WTC11 (cell line): ENCODE data around the gene ATP2A3. TPM values are rescaled to one million over a fixed set of nuclear protein-coding genes. Genes with fewer than 3 reads are reported as not detected.

Source experiments
- ATAC-seq: fragments of 200-7000 bp; cut with Tn5 transposase; 2 replicates; pipeline ENCODE4 v1.10.0; 2021; ENCODE audit warnings: mild to moderate bottlenecking, moderate library complexity
- CTCF ChIA-PET: fragments of 300-600 bp; sonication (Branson Sonifier 250); formaldehyde crosslinking; loops from one replicate; lab custom pipeline; 2021; ENCODE audit warnings: antibody characterized with exemption; lab: Charles Lee
- POLR2A ChIA-PET: fragments of 350-600 bp; sonication (Branson Sonifier 250); formaldehyde crosslinking; loops from one replicate; lab custom pipeline; 2021; ENCODE audit warnings: antibody characterized with exemption; lab: Charles Lee
- DNase-seq: peaks from one replicate; pipeline ENCODE4 v3.0.0; 2021; ENCODE audit warnings: low spot score
- H3K27ac Mint-ChIP-seq: 2 replicates; pipeline ENCODE4 v1.8.0; 2021; ENCODE audit warnings: mixed read lengths
- H3K27me3 Mint-ChIP-seq: 2 replicates; pipeline ENCODE4 v1.8.0; 2021; ENCODE audit warnings: low read depth, mild to moderate bottlenecking, moderate library complexity, mixed read lengths
- H3K36me3 Mint-ChIP-seq: 2 replicates; pipeline ENCODE4 v1.8.0; 2021; ENCODE audit warnings: mixed read lengths
- H3K4me1 Mint-ChIP-seq: 2 replicates; pipeline ENCODE4 v1.8.0; 2022; ENCODE audit warnings: mixed read lengths
- H3K4me3 Mint-ChIP-seq: 2 replicates; pipeline ENCODE4 v1.8.0; 2021; ENCODE audit warnings: mild to moderate bottlenecking, moderate library complexity, mixed read lengths
- H3K9me3 Mint-ChIP-seq: 2 replicates; pipeline ENCODE4 v1.8.0; 2021; ENCODE audit warnings: mixed read lengths
- AR ChIP-seq: fragments of 250-450 bp; sonication (Bioruptor Pico); IDR thresholded peaks from 2 replicates; pipeline ENCODE4 v1.9.0; 2021; ENCODE audit warnings: mild to moderate bottlenecking
- ATF2 ChIP-seq: sonication (generic); formaldehyde crosslinking; IDR thresholded peaks from 2 replicates; pipeline ENCODE4 v1.8.1; 2022; ENCODE audit warnings: low read depth, missing genetic modification reagents, borderline replicate concordance
- ATF3 ChIP-seq: sonication (generic); formaldehyde crosslinking; conservative IDR thresholded peaks from 2 replicates; pipeline ENCODE4 v1.8.1; 2022; ENCODE audit warnings: mild to moderate bottlenecking, missing genetic modification reagents
- CREB1 ChIP-seq: sonication (generic); formaldehyde crosslinking; IDR thresholded peaks from 2 replicates; pipeline ENCODE4 v1.8.0; 2023; ENCODE audit warnings: mild to moderate bottlenecking, missing genetic modification reagents
- ELF4 ChIP-seq: sonication (generic); formaldehyde crosslinking; IDR thresholded peaks from 2 replicates; pipeline ENCODE4 v1.8.1; 2022; ENCODE audit warnings: low read depth, mild to moderate bottlenecking, moderate library complexity, missing genetic modification reagents
- FOXP1 ChIP-seq: sonication (generic); formaldehyde crosslinking; IDR thresholded peaks from 2 replicates; pipeline ENCODE4 v1.8.0; 2022; ENCODE audit warnings: missing genetic modification reagents, mild to moderate bottlenecking, moderate library complexity, borderline replicate concordance
- MLX ChIP-seq: sonication (generic); formaldehyde crosslinking; IDR thresholded peaks from 2 replicates; pipeline ENCODE4 v1.8.1; 2023; ENCODE audit warnings: mild to moderate bottlenecking, missing genetic modification reagents, moderate library complexity
- NFATC4 ChIP-seq: fragments of 250-450 bp; sonication (Bioruptor Pico); IDR thresholded peaks from 2 replicates; pipeline ENCODE4 v1.9.0; 2021; ENCODE audit warnings: mild to moderate bottlenecking
- PRDM15 ChIP-seq: sonication (generic); formaldehyde crosslinking; IDR thresholded peaks from 2 replicates; pipeline ENCODE4 v1.8.0; 2022; ENCODE audit warnings: missing genetic modification reagents
- PRRX2 ChIP-seq: fragments of 250-450 bp; sonication (Bioruptor Pico); IDR thresholded peaks from 2 replicates; pipeline ENCODE4 v1.8.0; 2021; ENCODE audit warnings: mild to moderate bottlenecking
- RELA ChIP-seq: sonication (generic); formaldehyde crosslinking; IDR thresholded peaks from 2 replicates; pipeline ENCODE4 v1.8.1; 2022; ENCODE audit warnings: missing genetic modification reagents, mild to moderate bottlenecking, borderline replicate concordance
- TCF7 ChIP-seq: sonication (generic); formaldehyde crosslinking; IDR thresholded peaks from 2 replicates; pipeline ENCODE4 v1.8.0; 2022; ENCODE audit warnings: mild to moderate bottlenecking, low read depth, missing genetic modification reagents, moderate library complexity
- TEAD1 ChIP-seq: sonication (generic); formaldehyde crosslinking; IDR thresholded peaks from 2 replicates; pipeline ENCODE4 v1.8.0; 2022; ENCODE audit warnings: mild to moderate bottlenecking, missing genetic modification reagents
- ZNF263 ChIP-seq: sonication (generic); formaldehyde crosslinking; IDR thresholded peaks from 2 replicates; pipeline ENCODE4 v1.8.1; 2022; ENCODE audit warnings: low read depth, mild to moderate bottlenecking, moderate library complexity, missing genetic modification reagents
- ZNF396 ChIP-seq: fragments of 250-450 bp; sonication (Bioruptor Pico); IDR thresholded peaks from 2 replicates; pipeline ENCODE4 v1.8.0; 2021; ENCODE audit warnings: mild to moderate bottlenecking, moderate library complexity, borderline replicate concordance
- ZSCAN18 ChIP-seq: fragments of 250-450 bp; sonication (Bioruptor Pico); IDR thresholded peaks from 2 replicates; pipeline ENCODE4 v2.1.2; 2022; ENCODE audit warnings: mild to moderate bottlenecking, moderate library complexity
- total RNA-seq: library from RNA; stranded (reverse); gene quantifications from 3 replicates; pipeline ENCODE4 v1.2.3, GENCODE V29; 2021

ATP2A3 gene
- total RNA-seq, 1 experiment from 2014 or later: 37.8 TPM

GRCh38 chr17:3879591-3880417 is 84.4 kb downstream of the ATP2A3 start:
- no peak overlapping the region for H3K4me3 Mint-ChIP-seq
- peak overlapping the region; percentile 25; the same call in 1 of the 2 replicates for H3K27ac Mint-ChIP-seq

GRCh38 chr17:3879186-3879585 is 85.1 kb downstream of the ATP2A3 start:
- H3K4me3 Mint-ChIP-seq: no peak overlapping the region
- ChIA-PET CTCF (interaction anchor here (1.3 to 1.4 kb wide), 3 partner anchors 33 to 35 kb away, joined by 6 to 12 read pairs (median 7); partner anchors contain the start of gene NCBP3), POLR2A (no interaction called here)
- peak overlapping the region; percentile 57; the same call in 1 of the 2 replicates for H3K27ac Mint-ChIP-seq
- H3K9me3 Mint-ChIP-seq: no peaks in the 10 kb centered on the region
- peaks cover 14% of the 10 kb centered on the region for H3K36me3 Mint-ChIP-seq
- ATAC-seq (no peak), DNase-seq (no peak)
- H3K4me1 Mint-ChIP-seq: no peaks in the 10 kb centered on the region
- H3K27me3 Mint-ChIP-seq: no peaks in the 10 kb centered on the region; the same call in 1 of the 2 replicates
- TF ChIP-seq NFATC4 (CRISPR knock-in tag) (no peak), PRDM15 (no peak), ZNF396 (no peak), ATF3 (CRISPR knock-in tag) (no peak), RELA (no peak), MLX (no peak), ZNF263 (no peak)

More at GRCh38 chr17:3879591-3880417, 84.4 kb downstream of the ATP2A3 start:
- TF ChIP-seq TEAD1 (CRISPR knock-in tag) (no peak), CREB1 (CRISPR knock-in tag) (no peak), ATF2 (CRISPR knock-in tag) (no peak), FOXP1 (CRISPR knock-in tag) (no peak), ZNF263 (no peak), TCF7 (no peak), ELF4 (CRISPR knock-in tag) (no peak), RELA (no peak), ATF3 (CRISPR knock-in tag) (no peak), PRRX2 (CRISPR knock-in tag) (no peak), ZSCAN18 (CRISPR knock-in tag) (no peak), AR (CRISPR knock-in tag) (no peak)
- TF ChIP-seq, all 79 proteins: peak for 0
- DNase-seq (no peak), ATAC-seq (peak; percentile 52)
- no peaks in the 10 kb centered on the region for H3K4me1 Mint-ChIP-seq
- H3K36me3 Mint-ChIP-seq: peaks cover 16% of the 10 kb centered on the region
- no peaks in the 10 kb centered on the region for H3K9me3 Mint-ChIP-seq
- ChIA-PET CTCF (interaction anchor here (1.3 to 1.4 kb wide), 2 partner anchors 33 to 34 kb away, joined by 6 to 7 read pairs; no protein-coding TSS in a partner anchor), POLR2A (interaction anchor here (0.5 kb wide), 1 partner anchor 98 kb away, joined by 7 read pairs; no protein-coding TSS in a partner anchor)
- no peaks in the 10 kb centered on the region; the same call in 1 of the 2 replicates for H3K27me3 Mint-ChIP-seq
